ENCODE measurements around the gene TDRD6.

DNA sequence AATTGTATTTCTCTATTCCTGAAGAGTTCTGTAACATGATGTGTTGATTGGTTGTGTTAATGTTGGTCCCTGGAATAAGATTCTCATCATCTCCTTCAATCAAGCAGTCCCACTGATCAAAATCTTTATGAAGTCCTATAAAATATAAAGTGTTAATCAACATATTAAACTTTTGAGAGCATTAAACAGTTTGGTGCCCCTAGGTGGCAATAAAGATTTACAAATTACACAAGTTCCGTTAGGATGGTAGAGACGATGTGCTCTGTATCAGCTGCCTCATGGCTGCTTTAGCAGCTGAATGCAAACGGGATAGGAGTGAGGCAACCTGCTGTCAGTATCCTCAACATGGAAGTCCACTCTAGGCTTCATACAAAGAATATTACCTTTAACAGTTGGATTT lies 16.9 kb downstream of the TDRD6 start:
- TF ChIP-seq POLR2A (IDR thresholded peaks at IDR 0.05) = no peak
- no peak for TF ChIP-seq EP300 (IDR thresholded peaks at IDR 0.05)
- TF ChIP-seq, protein P1, sequence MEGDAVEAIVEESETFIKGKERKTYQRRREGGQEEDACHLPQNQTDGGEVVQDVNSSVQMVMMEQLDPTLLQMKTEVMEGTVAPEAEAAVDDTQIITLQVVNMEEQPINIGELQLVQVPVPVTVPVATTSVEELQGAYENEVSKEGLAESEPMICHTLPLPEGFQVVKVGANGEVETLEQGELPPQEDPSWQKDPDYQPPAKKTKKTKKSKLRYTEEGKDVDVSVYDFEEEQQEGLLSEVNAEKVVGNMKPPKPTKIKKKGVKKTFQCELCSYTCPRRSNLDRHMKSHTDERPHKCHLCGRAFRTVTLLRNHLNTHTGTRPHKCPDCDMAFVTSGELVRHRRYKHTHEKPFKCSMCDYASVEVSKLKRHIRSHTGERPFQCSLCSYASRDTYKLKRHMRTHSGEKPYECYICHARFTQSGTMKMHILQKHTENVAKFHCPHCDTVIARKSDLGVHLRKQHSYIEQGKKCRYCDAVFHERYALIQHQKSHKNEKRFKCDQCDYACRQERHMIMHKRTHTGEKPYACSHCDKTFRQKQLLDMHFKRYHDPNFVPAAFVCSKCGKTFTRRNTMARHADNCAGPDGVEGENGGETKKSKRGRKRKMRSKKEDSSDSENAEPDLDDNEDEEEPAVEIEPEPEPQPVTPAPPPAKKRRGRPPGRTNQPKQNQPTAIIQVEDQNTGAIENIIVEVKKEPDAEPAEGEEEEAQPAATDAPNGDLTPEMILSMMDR (IDR thresholded peaks at IDR 0.05) = no peak
- no peak for TF ChIP-seq POLR2AphosphoS5 (IDR thresholded peaks at IDR 0.05)

All from suprapubic skin (tissue), 4 donors.